ENCODE results near the gene NPAS3. TPM values are rescaled to one million over a fixed set of nuclear protein-coding genes. Genes with fewer than 3 reads are reported as not detected.

Gene NPAS3
- total and polyA plus RNA-seq, 2 of the 13 experiments (the other 11 are each of a cell fraction or from before 2014, with no cell fraction given), result not detected

DNA sequence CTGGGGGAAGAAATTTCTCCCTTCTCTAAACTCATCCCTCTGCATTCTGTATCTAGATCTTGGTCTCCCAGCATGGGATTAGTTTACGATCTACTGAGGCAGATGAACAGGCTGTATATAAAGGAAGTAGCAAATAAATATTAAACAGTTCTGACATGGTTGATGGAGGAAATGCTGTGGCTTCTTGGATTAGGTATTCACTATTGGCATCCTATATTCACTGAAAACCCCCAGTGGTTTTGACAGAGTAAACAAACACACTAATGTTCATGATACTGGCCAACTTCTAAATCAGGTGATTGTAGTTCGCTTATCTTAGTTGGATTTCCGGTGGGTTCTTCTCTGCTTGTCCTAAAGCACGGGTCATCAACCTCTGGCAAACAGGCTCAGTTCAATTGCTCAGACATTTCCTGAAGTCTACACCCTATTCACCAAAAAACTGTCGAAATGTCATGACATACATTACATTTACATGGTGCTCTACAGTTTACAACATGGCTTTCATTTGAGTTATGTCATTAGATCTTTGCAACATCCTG is 578.3 kb downstream of the NPAS3 start:
- POLR2A ChIA-PET, result no interaction called here
- Histone ChIP-seq H3K4me3 (replicated peaks in 1 of 3; ENCODE audit: insufficient read depth in 1 of 3, low read depth in 2 of 3, low read length in 3 of 3) (no peak overlapping the region), H2AFZ (ENCODE audit: low read length) (no peak overlapping the region), H3K27ac (ENCODE audit: extremely low read length, insufficient read depth, low read length) (no peak overlapping the region), H3K4me1 (ENCODE audit: insufficient read depth, low read length) (no peaks in the 10 kb centered on the region), H3K79me2 (ENCODE audit: insufficient read depth, low read length) (no peaks in the 10 kb centered on the region), H4K20me1 (ENCODE audit: insufficient read depth, low read length) (no peaks in the 10 kb centered on the region), H3K4me2 (ENCODE audit: low read depth, low read length) (no peak overlapping the region), H3K9ac (ENCODE audit: insufficient read depth, low read depth, low read length) (no peak overlapping the region), H3K9me3 (ENCODE audit: low read length) (no peaks in the 10 kb centered on the region), H3K36me3 (replicated peaks in 1 of 2; ENCODE audit: control insufficient read depth in 1 of 2, insufficient read depth in 2 of 2, low read length in 2 of 2) (no peaks in the 10 kb centered on the region), H3K27me3 (ENCODE audit: control insufficient read depth in 1 of 2, insufficient read depth in 2 of 2, low read length in 2 of 2) (peaks cover 0 to 20% of the 10 kb centered on the region in 2 experiments; a peak in 2 of 5 replicates)
- CTCF ChIA-PET (ENCODE audit: low intra/inter-chr PET ratio, low total read pairs), result no interaction called here
- intact Hi-C loops (cut with micrococcal nuclease; ENCODE audit: unreplicated experiment), result no loop called here
- 7% methylated on average over 5 of the region's 5 CpGs for WGBS (ENCODE audit: low lambda C conversion rate)
- in situ Hi-C loops (cut with HindIII; ENCODE audit: extremely low pct_ligation_motif_present, low pct_unique_long_range_greater_than_20kb), result no loop called here
- no peak for ATAC-seq
- no TSS peak for BruUV-seq (replicated peaks)
- no peak for DNase-seq (ENCODE audit: low spot score)
- FAIRE-seq, result no peak
- no peak for TF ChIP-seq NR3C1 (CRISPR knock-in tag; IDR thresholded peaks at IDR 0.05)
- TF ChIP-seq RBFOX2 (IDR thresholded peaks at IDR 0.05; ENCODE audit: low read depth, low read length), result no peak
- TF ChIP-seq ZNF121 (CRISPR knock-in tag; IDR thresholded peaks at IDR 0.05), result no peak

- peaks cover 0 to 20% of the 10 kb centered on the region in 2 experiments; a peak in 2 of 5 replicates for H3K27me3 ChIP-seq (ENCODE audit: control insufficient read depth in 1 of 2, insufficient read depth in 2 of 2, low read length in 2 of 2)
- in situ Hi-C loops (cut with HindIII; ENCODE audit: extremely low pct_ligation_motif_present, low pct_unique_long_range_greater_than_20kb), result no loop called here
- TF ChIP-seq ZNF430 (CRISPR knock-in tag; IDR thresholded peaks at IDR 0.05) (no peak), ZBTB21 (CRISPR knock-in tag; IDR thresholded peaks at IDR 0.05) (no peak)
- intact Hi-C loops (cut with micrococcal nuclease; ENCODE audit: unreplicated experiment), result no loop called here
- POLR2A ChIA-PET, result no interaction called here
- no peak overlapping the region for H3K27ac ChIP-seq (ENCODE audit: extremely low read length, insufficient read depth, low read length)
- no peaks in the 10 kb centered on the region for H4K20me1 ChIP-seq (ENCODE audit: insufficient read depth, low read length)
- H3K79me2 ChIP-seq (ENCODE audit: insufficient read depth, low read length), result no peaks in the 10 kb centered on the region
- no peaks in the 10 kb centered on the region for H3K4me1 ChIP-seq (ENCODE audit: insufficient read depth, low read length)
- no peak overlapping the region for H2AFZ ChIP-seq (ENCODE audit: low read length)
- no TSS peak for BruUV-seq (replicated peaks)
- H3K36me3 ChIP-seq (replicated peaks in 1 of 2; ENCODE audit: control insufficient read depth in 1 of 2, insufficient read depth in 2 of 2, low read length in 2 of 2), result no peaks in the 10 kb centered on the region
- FAIRE-seq, result no peak
- no peak for DNase-seq (ENCODE audit: low spot score)
- no peak overlapping the region for H3K4me3 ChIP-seq (replicated peaks in 1 of 3; ENCODE audit: insufficient read depth in 1 of 3, low read depth in 2 of 3, low read length in 3 of 3)
- no peak for ATAC-seq
- no peaks in the 10 kb centered on the region for H3K9me3 ChIP-seq (ENCODE audit: low read length)
- no peak overlapping the region for H3K9ac ChIP-seq (ENCODE audit: insufficient read depth, low read depth, low read length)
- CTCF ChIA-PET (ENCODE audit: low intra/inter-chr PET ratio, low total read pairs), result no interaction called here
- WGBS (ENCODE audit: low lambda C conversion rate), result 0% methylated on average over 2 of the region's 2 CpGs
- H3K4me2 ChIP-seq (ENCODE audit: low read depth, low read length), result no peak overlapping the region
Measured at GRCh38 chr14:33521192-33521591, 582.5 kb downstream of the NPAS3 start.

Measured in HepG2 (cell line).